HG03025 (cell line): ENCODE measurements around the gene FIP1L1.
"Not testable (repeated sequence)": the region's sequence is repeated elsewhere in the genome, so short reads cannot be mapped to it uniquely, and the experiment has no call there.

Experiments used
- ATAC-seq: cut with Tn5 transposase; IDR thresholded peaks from one replicate; pipeline ENCODE4 v1.9.1; 2021; ENCODE audit warnings: mild to moderate bottlenecking, moderate library complexity; ENCODE audit not compliant: unreplicated experiment, low FRiP score

The FIP1L1 gene

DNA sequence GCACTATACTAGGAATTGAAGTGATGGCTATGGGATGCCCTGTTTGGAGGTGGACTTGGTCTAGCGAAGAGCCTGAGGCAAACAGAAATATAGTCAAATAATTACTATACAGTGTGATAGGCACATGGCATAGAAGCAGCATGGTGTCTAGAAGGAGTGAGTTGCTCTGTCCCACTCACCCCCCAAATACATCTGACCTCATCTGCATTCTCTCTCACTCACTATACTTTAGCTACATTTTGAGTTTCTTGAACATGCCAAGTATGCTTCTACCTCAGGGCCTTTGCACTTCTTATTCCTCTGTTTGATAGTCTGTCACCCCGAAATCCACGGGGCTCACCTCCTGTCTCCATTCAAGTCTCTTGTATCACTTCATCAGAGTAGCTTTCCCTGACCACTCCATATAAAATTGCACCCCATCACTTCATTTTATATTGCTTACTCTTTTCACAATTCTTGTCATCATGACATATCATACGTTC is 2.6 kb upstream of the FIP1L1 start:
- no peak for ATAC-seq

DNA sequence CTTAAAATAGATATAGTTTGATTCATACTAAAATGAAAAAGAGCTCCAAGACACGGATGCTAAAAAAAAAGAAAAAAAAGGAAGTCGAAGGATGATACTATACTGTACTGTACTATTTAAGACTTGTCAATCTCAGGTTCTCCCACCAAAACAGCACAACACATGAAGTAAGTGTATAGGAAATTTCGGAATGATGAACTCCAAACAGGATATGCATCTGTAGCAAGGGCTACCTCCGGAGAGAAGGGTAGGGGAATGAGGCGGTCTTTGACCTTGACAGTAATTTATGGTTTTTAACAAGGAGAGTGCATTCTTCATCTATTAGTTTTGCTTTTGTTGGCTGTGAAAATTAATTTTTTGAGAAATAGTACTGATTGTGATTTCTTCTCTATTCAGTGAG is 541 bp upstream of the FIP1L1 start:
- ATAC-seq, result no peak

- no peak for ATAC-seq
Observed at GRCh38 chr4:53378171-53378482, 686 bp downstream of the FIP1L1 start.

GRCh38 chr4:53380221-53380620 is 2.8 kb downstream of the FIP1L1 start:
- no peak for ATAC-seq

DNA sequence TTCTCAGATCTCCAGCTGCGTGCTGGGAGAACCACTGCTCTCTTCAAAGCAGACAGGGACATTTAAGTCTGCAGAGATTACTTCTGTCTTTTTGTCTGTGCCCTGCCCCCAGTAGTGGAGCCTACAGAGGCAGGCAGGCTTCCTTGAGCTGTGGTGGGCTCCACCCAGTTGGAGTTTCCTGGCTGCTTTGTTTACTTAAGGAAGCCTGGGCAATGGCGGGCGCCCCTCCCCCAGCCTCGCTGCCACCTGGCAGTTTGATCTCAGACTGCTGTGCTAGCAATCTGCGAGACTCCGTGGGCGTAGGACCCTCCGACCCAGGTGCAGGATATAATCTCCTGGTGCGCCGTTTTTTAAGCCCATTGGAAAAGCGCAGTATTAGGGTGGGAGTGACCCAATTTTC is 32.0 kb downstream of the FIP1L1 start:
- not testable (repeated sequence) for ATAC-seq

- no peak for ATAC-seq
Observed at GRCh38 chr4:53419208-53419607, 41.8 kb downstream of the FIP1L1 start.

- ATAC-seq, result no peak
Observed at GRCh38 chr4:53421791-53422190, 44.4 kb downstream of the FIP1L1 start.

DNA sequence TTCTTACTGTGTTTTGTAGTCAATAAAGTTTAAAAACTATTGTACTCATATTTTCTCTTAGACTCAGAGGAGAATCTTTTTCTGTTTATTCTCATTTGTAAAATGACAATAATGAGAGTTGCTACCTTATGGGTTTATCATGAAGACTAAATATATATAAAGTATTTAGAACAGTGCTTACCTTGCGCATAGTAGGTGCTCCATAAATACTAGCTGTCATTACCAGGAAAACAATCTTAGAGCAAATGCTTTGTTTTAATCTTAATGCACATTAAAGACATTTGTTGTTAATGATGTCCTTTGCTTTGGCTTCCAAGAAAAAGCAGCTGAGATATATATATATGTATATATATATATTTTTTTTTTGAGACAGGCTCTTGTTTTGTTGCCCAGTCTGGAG is 44.9 kb downstream of the FIP1L1 start:
- no peak for ATAC-seq

DNA sequence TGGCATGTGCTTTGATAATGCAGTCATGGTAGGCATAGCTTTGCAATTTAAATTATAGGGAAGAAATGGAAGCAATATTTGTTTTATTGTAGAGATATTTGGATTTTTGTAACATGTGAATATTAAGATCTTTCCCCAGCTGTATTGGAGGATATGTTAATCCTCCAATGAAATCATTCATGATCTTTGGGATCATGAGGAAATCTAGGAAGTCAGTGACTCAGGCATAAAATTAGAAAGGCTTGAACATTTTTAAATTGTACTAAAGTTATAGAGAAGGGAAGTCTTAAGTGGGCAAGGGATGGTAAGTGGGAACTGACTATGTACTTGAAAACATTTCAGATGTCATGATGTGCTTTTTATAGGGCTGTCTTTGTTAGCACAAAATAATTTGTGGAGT is 46.8 kb downstream of the FIP1L1 start:
- no peak for ATAC-seq

GRCh38 chr4:53427366-53427765 is 49.9 kb downstream of the FIP1L1 start:
- ATAC-seq, result no peak

DNA sequence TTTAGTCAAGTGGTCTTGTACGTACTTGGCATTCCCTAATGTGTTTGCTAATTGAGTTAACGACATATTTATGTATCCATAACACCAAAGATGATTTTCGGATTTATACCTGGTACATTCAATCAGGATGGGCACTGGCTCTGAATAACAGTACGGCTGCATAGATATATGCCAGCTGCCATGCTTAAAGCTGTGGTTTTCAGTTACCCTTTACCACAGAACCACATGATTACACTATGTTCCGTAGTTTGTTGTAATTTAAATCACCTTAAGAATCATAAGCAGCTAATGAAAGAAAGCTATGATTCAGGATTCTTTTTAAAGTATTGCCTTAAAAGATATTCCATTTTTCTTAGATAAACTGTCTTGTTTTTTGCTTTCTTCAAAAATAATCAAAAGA is 53.6 kb downstream of the FIP1L1 start:
- no peak for ATAC-seq

DNA sequence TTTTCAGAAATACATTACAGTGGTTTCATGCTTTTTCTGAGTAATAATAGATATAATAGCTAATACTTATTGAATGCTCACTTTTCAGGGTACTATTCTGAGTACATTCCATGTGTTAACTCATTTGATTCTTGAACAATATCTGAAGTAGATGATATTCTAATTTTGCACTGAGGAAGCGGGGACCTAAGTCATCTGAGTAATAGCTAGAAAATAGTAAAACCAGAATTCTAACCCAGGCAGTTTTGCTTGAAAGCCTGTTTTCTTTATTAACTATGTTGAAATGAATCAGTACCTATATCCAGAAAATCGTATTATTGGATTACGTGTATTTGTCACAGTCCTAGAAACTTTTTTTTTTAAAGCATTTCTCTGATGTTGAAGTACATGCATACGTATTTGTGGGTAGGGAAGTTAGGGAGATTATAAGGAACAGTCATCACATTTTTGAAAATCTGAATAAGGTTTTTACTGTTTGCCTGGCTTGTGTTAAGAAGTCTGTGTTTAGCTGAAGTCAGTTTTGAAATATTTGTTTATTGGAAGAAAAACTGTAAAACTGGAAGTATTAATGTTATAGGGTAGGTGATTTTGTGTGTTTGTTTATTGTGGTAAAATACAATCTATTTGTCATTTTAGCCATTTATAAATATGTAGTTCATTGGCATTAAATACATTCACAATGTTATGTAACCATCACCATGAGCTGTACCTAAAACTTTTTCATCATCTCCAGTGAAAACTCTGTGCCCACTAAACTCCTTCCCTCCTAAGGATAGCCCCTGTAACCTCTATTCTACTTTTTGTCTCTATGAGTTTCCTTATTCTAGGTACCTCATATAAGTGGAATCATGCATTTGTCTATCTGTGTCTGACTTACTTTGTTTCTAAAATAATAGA is 55.3 kb downstream of the FIP1L1 start:
- no peak for ATAC-seq

DNA sequence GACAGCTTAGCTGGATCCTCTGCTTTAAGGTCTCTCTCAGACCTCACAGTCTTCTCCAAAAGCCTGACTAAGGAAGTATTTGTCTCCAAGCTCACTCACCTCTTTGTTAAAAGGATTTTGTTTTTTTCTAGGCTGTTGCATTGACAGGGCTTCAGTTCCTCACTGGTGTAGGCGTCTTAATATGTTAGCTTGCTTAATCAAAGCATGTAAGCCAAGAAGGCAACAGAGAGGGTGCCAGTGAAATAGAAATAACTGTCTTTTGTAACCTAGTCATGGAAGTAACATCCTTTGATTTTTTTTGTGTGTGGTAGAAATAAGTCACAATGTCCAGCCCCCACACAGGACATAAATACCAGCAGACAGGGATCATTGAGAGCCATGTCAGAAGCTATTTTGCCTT is 58.8 kb downstream of the FIP1L1 start:
- no peak for ATAC-seq

DNA sequence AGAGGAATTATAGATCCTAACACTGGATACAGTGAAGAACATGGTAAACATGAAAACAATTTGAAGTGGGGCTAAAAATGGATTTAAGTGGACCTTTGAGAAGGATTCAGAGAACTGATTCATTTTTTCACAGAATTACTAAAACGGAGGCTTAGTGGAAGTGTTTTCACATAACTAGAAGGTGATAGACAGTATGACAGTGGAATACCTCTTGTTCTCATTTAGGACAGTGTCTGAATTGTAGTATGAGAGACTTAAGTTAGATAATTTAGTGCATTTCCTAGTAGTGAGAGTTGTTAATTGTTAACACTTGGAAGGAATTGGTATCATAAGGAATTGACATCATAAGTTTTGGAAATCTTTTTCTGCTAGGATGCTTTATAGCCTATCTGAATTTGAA is 64.1 kb downstream of the FIP1L1 start:
- no peak for ATAC-seq

DNA sequence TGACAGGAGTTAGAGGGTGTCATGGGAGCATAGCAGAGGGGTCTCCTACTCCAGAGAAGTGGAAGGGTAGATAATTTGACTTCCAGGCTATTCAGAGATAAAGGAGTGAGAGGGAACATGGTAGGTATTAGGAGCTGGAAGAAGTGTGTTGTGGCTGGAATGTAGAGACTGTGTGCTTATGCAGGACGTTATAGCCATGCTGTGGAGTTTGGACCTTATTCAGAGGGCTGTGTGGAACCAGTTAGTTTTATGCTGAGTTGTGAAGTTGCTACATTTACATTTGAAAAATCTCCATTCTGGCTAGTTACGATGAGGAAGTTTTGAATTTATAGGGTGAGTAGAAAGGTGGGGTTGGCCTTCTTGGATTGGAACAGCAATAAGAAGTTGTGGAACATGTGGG is 67.5 kb downstream of the FIP1L1 start:
- no peak for ATAC-seq

DNA sequence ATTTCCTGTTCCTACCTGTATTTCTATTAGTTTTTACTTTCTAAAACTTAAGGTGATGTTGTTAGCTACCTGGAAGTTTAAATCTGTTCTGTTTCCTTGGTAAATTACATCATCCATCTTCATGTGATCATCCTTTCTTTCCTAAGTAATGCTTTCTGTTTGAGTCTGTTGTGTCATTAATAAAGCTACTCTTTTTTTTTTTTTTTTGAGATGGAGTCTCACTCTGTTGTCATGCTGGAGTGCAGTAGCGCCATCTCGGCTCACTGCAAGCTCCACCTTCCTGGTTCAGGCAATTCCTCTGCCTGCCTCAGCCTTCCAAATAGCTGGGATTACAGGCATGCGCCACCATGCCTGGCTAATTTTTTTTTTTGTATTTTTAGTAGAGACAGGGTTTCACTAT is 73.3 kb downstream of the FIP1L1 start:
- no peak for ATAC-seq

DNA sequence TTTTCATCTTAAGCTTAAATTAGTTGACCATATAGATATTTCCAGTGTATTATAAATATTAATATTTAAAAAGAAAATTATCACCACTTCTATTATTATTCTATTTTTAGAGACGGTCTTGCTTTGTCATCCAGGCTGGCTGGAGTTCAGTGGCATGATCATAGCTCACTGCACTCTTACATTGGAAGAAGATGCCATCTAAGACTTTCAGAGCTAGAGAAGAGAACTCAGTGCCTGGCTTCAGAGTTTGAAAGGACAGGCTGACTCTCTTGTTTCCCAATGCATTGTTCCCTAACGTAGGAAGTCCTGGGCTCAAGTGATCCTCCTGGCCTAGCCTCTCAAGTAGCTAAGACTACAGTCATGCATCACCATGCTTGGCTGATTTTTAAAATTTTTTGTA is 75.9 kb downstream of the FIP1L1 start:
- ATAC-seq, result no peak

DNA sequence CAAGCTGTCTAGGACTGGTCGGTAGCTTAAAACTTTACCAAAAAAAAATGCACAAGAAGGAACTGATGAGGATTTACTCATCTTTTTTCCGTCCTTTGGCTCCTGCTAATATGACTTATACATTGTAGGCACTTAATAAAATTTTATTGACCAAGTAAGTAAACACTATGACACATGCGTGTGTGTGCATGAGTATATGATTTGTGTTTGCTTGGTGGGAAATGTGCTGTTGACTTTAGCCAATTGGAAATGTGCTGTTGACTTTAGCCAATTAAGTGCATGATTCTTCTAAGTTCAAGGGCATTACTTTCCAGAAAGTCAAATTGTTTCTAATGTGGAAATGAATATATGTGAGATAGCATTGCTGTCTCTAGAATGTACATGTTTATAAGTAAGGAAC is 78.3 kb downstream of the FIP1L1 start:
- ATAC-seq, result no peak

- no peak for ATAC-seq
Observed at GRCh38 chr4:53456178-53456577, 78.7 kb downstream of the FIP1L1 start.

DNA sequence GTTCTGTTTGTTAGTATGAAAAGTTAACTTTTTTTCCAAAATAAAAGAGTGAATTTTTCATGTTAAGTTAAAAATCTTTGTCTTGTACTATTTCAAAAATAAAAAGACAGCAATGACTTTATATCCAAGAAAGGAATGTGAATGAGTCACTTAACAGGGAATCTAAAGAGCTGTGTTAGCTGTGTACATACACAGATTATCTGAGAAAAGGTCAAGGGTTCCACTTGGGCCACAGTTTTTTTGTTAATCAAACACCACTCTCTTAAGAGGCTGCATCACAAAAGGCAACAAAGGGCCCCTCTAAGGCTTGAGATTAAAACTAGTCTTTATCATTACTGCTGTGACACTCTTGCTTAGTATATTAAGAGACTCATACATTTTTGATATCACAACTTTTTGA is 82.1 kb downstream of the FIP1L1 start:
- ATAC-seq, result no peak

DNA sequence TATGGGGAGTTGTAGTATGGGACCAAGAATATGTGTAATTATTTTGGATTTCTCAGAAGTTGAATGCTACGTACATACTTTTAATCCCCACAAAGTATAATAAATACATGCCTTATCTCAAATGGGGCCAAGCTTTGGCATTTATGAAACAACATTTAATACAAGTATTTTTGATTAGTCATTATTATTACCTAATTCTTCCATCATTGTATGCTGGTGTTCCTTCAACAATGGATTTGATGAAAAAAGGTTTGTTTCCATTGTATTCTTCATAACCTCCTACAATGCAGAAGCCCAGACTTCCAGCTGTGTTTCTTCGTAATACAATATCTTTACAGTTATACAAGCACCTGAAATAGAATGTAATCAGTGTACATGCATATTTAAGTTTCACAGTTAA is 83.8 kb downstream of the FIP1L1 start:
- ATAC-seq, result no peak

DNA sequence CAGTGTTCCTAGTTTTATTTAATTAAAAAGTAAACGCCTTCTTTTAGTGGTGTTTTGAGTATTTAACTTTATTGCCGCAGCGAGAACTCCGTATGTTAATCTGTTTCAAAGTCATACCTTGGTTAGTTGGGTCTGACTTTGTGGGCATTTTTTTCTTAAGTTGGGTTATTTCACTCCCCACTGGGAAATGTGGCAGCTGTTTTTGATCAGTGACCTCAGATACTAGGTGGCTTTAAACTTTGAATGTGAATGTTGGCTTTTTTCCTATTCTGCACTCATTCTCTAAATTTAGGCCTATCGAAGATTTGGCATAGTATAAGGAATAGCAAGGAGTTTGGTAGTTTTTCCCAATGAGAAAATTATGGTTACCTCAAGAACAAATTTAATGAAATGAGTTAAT is 85.9 kb downstream of the FIP1L1 start:
- ATAC-seq, result no peak

GRCh38 chr4:53465281-53465680 is 87.8 kb downstream of the FIP1L1 start:
- ATAC-seq, result no peak
